Peyer's patch (tissue), 4 donors: ENCODE results near the gene BCL2L1. TPM values are rescaled to one million over a fixed set of nuclear protein-coding genes. Genes with fewer than 3 reads are reported as not detected.
A peak's percentile ranks its signal among the peaks of the same experiment; 100 is the strongest.

ENCODE experiments used
- DNase-seq, 3 donors: peaks; one replicate each; pipeline ENCODE4 v3.0.0-alpha.2; 2017 to 2019
- H3K27ac ChIP-seq, 4 donors: fragments of 200-600 bp; sonication (generic); one replicate each; pipeline ENCODE4 v1.5.1; 2016 to 2019
- H3K27me3 ChIP-seq, 2 donors: fragments of 200-600 bp; sonication (generic); one replicate each; pipeline ENCODE4 v1.5.1; 2019
- H3K36me3 ChIP-seq, 3 donors: fragments of 200-600 bp; sonication (generic); one replicate each; pipeline ENCODE4 v1.5.1; 2016 to 2019
- H3K4me1 ChIP-seq, 4 donors: fragments of 200-600 bp; sonication (generic); one replicate each; pipeline ENCODE4 v1.5.1; 2016 to 2019
- H3K4me3 ChIP-seq, 4 donors: fragments of 200-600 bp; sonication (generic); 1 replicate in 3 of 4; 2 replicates in 1 of 4; pipeline ENCODE4 v1.5.1; 2016 to 2019; ENCODE audit warnings: mild to moderate bottlenecking in 1 of 4
- H3K9me3 ChIP-seq, 4 donors: fragments of 200-600 bp; sonication (generic); one replicate each; pipeline ENCODE4 v1.5.1; 2016 to 2019; ENCODE audit warnings: mild to moderate bottlenecking in 1 of 4
- CTCF ChIP-seq, 6 experiments: fragments of 450-650 bp in 4 of 6; fragments of 200-600 bp in 2 of 6; sonication (generic) in 1 of 6; IDR thresholded peaks; one replicate each; pipeline ENCODE4 v1.5.1; 2017 to 2019; ENCODE audit warnings: antibody characterized with exemption in 6 of 6, mild to moderate bottlenecking in 3 of 6, moderate library complexity in 1 of 6
- POLR2A ChIP-seq, 2 donors: fragments of 450-650 bp; IDR thresholded peaks; one replicate each; pipeline ENCODE4 v1.5.1; 2017; ENCODE audit warnings: antibody characterized with exemption in 2 of 2, mild to moderate bottlenecking in 2 of 2, moderate library complexity in 2 of 2
- total RNA-seq, 4 donors: library from RNA; depleted of rRNA; stranded (reverse); fragments of >200 nt; gene quantifications; one replicate each; pipeline ENCODE4 v1.1.0, GENCODE V29; 2016

BCL2L1 gene
- total RNA-seq, 4 donors from 2014 or later = 85.0 to 185 (median 144) TPM

- no peak overlapping the region for H3K4me3 ChIP-seq
- peaks cover 0 to 33% (median 4%) of the 10 kb centered on the region in 4 donors for H3K4me1 ChIP-seq
- peaks cover 0 to 21% (median 0%) of the 10 kb centered on the region in 3 donors for H3K36me3 ChIP-seq
- no peaks in the 10 kb centered on the region for H3K27me3 ChIP-seq
- H3K9me3 ChIP-seq = no peaks in the 10 kb centered on the region
- TF ChIP-seq CTCF (IDR thresholded peaks at IDR 0.05) = no peak
- no peak for TF ChIP-seq POLR2A (IDR thresholded peaks at IDR 0.05)
- no peak for DNase-seq
- peak overlapping the region in 1 of 4 donors; percentile 19 for H3K27ac ChIP-seq
Measured at GRCh38 chr20:31691646-31692275, 30.9 kb downstream of the BCL2L1 start.

- H3K9me3 ChIP-seq = no peaks in the 10 kb centered on the region
- no peak overlapping the region for H3K4me3 ChIP-seq
- no peak overlapping the region for H3K27ac ChIP-seq
- TF ChIP-seq CTCF (IDR thresholded peaks at IDR 0.05) (no peak), POLR2A (IDR thresholded peaks at IDR 0.05) (no peak)
- H3K27me3 ChIP-seq = no peaks in the 10 kb centered on the region
- DNase-seq = no peak
- peaks cover 0 to 24% (median 0%) of the 10 kb centered on the region in 3 donors for H3K36me3 ChIP-seq
- H3K4me1 ChIP-seq = peaks cover 0 to 18% (median 0%) of the 10 kb centered on the region in 4 donors
Measured at GRCh38 chr20:31690124-31690666, 32.5 kb downstream of the BCL2L1 start.

- TF ChIP-seq POLR2A (IDR thresholded peaks at IDR 0.05) = no peak
- TF ChIP-seq CTCF (IDR thresholded peaks at IDR 0.05) = no peak
- no peak for DNase-seq
- Histone ChIP-seq H3K27me3 (no peaks in the 10 kb centered on the region), H3K36me3 (peaks cover 0 to 25% (median 0%) of the 10 kb centered on the region in 3 donors), H3K27ac (no peak overlapping the region), H3K9me3 (no peaks in the 10 kb centered on the region), H3K4me3 (no peak overlapping the region), H3K4me1 (peaks cover 0 to 8% (median 4%) of the 10 kb centered on the region in 4 donors)
Measured at GRCh38 chr20:31689141-31689540, 33.5 kb downstream of the BCL2L1 start.

DNA sequence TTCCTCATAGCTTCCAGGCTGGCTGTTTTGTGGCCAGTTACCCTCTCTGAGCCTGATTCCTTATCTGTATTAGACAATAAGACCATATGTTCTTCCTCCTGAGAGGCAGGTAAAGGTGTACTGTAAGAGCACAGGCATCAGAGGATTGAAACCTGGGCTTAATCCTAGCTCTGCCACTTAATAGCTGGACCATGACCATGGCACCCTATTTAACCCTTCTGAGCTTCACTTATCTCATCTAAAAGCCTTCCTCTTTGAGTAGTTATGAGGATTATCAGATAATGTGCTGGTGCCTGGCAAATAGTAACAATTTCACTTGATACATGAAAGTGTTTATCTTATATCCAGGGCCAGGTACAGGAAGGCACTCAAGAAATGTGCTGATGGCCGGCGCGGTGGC is 34.9 kb downstream of the BCL2L1 start:
- Histone ChIP-seq H3K9me3 (no peaks in the 10 kb centered on the region), H3K27ac (peak overlapping the region in 1 of 4 donors; percentile 1), H3K36me3 (peaks cover 0 to 28% (median 0%) of the 10 kb centered on the region in 3 donors), H3K4me1 (peaks cover 0 to 7% (median 2%) of the 10 kb centered on the region in 4 donors), H3K27me3 (no peaks in the 10 kb centered on the region), H3K4me3 (no peak overlapping the region)
- DNase-seq = no peak
- TF ChIP-seq POLR2A (IDR thresholded peaks at IDR 0.05) (no peak), CTCF (IDR thresholded peaks at IDR 0.05) (no peak)

DNA sequence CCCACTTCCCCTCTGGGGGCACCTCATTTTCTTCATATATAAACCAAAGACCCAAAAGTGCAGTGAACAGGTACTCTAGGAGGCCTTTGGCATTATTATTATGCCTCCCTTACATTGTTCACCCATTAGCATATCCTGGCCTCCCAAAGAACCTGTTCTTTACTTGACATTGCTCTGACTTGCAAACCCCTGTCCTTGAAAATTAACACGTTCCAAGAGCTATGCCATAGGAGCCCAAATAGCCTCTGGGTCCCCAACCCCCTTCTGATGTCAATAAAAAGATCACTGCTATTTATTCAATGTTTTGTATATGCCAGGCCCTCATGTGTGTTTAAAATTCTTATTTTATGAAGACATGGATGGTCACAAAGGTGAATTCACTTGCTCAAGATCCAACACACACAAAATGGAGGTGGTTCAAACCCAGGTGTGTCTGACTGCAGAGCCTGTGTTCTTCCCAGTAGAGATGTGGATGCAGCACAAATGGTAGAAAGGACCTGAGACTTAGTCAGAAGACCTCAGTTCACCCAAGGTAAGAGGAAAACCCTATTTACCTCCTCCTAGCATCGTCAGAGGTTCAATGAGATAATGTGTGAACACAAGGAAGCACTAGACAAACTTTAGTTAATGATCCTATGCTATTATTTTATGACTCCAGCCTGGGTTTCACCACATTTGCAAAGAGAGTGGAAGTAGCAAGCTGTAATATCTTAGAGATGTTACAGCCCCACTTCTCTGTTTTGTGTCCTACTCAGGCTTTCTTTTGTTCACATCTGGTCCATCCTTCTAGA is 36.6 kb downstream of the BCL2L1 start:
- H3K36me3 ChIP-seq = peaks cover 0 to 25% (median 0%) of the 10 kb centered on the region in 3 donors
- H3K27me3 ChIP-seq = no peaks in the 10 kb centered on the region
- H3K4me3 ChIP-seq = no peak overlapping the region
- H3K27ac ChIP-seq = peak overlapping the region in 2 of 4 donors; percentile 15 to 23
- DNase-seq = no peak
- peaks cover 0 to 7% (median 2%) of the 10 kb centered on the region in 4 donors for H3K4me1 ChIP-seq
- no peaks in the 10 kb centered on the region for H3K9me3 ChIP-seq
- no peak for TF ChIP-seq POLR2A (IDR thresholded peaks at IDR 0.05)
- no peak for TF ChIP-seq CTCF (IDR thresholded peaks at IDR 0.05)
